NCI-H446 (cell line): Measurements from ENCODE around the gene ADH7.
A peak's percentile ranks its signal among the peaks of the same experiment; 100 is the strongest.

Source experiments
- DNase-seq, 2 experiments: peaks; one replicate each; lab custom pipeline; 2025; lab: John Stamatoyannopoulos, UW

The ADH7 gene

DNA sequence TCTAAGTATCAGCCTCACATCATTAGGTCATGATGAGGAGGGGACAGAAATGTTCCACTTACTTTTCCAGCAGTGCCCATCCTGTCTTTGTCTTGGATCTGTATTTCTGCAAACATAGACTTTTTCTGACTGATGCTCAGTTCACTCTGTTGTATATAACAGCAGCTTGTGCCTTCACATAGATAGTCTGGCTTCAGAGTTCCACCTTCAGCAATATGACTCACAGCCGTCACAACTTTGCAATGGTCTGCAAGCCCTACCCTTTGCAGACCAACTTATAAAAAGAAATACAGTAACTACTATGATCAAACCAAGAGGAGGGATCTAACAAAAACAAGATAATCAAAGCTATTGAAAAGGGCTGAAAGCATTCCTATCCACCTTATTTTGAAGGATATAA, at the start of gene ADH7:
Gene ADH7, minus strand, starts transcription at position 189 of the 400 bp plus-strand sequence. Its CDS starts 109 bp downstream, at position 80.
- DNase-seq, result no peak

DNA sequence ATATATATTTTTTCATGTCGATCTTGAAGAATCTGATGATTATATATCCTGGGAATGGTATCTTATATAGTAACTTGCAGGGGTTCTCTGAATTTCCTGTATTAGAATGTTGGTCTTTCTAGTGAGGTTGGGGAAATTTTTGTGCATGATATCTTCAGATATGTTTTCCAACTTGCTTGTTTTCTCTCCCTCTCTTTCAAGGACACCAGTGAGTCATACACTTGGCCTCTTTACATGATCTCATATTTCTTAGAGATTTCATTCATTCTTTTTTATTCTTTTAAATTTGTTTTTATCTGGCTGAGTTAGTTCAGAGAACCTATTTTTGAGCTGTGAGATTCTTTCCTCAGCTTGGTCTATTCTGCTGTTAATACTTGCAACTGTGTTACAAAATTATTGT, 48.5 kb upstream of the ADH7 start:
- no peak for DNase-seq

DNA sequence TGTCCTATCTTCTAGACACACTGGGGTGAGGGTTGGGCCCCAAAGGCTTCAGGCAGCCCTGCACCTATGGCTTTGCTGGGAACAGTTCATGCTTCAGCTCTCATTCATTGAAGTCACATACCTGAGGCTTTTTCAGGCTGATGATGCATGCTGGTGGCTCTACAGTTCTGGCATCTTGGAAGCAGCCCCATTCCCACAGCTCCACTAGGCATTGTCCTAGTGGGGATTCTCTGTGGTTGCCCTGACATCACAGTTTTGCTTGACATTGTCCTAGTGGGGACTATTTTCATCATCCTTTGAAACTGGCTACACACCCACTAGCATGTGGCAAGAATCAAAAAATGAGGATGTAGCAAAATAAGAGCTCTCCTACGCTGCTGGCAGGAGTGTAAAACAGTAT, 38.0 kb upstream of the ADH7 start:
- no peak for DNase-seq

DNA sequence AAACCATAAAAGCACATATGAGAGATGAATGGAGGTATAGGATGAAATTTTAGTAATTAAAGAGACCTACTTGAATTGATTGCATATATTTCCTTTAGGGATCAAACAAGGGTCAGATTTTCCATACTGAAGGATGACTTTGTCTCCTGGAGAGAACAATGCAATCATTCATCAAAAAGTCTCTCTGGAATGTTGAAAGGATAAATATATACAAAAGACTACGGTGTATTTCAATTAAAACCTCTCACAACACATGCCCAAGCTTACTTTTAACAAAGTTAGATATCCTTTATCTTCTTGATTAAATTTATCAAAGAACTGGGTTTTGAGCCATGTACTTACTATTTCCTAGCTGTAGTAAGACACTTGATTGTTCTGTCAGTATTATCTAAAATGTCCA, 36.8 kb upstream of the ADH7 start:
- DNase-seq, result no peak

DNA sequence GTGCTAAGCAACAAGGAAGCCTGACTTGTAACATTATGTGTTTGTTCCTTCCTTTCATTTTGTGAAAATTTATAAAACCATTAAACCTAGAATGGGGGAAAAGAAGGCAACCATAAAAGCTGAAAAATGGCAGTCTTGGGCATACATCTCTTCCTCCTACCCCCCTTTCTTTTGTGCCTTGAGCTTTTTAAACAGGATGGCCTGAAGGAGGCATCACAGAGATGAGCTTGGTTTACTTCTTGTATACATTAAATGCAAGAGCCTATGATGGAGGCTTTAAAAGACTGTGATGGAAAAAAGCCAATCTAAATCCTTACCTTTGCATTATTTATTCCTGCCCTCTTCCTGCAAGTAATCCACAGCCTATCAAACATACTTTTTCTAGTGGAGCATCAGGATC, 36.2 kb upstream of the ADH7 start:
- no peak for DNase-seq

DNA sequence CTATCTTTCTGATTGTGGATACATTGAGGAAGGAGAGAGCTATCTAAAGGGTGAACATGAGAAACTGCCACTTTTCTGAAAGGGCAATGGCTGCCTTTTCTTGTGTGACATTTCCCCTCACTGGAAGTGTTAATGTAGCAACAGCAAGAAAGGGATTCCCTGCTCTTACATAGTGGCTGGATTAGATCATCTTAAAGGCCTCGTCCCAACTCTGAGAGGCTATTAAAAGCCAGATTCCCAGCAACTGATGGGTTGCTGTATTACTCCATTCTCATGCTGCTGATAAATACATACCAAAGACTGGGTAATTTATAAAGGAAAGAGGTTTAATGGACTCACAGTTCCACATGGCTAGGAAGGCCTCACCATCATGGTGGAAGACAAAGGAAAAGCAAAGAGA, 33.7 kb upstream of the ADH7 start:
- no peak for DNase-seq

DNA sequence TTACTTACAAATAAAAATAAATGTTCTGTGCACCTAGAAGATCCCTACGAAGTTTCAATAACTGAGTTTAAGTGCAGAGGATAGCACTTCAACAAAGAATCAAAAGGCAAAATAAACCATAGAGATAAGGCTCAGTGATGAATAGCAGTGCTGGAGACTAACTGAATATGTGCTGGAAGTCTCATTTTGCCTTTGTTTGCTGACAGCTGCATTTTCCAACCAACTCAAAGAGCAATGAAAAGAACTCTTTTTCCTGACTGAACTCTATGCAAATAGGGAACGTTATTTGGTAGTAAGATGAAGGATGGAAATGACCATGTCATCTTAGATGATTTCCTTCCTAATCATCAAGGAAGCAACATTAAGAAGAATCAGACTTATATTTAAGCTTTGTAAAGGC, 32.7 kb upstream of the ADH7 start:
- no peak for DNase-seq

DNA sequence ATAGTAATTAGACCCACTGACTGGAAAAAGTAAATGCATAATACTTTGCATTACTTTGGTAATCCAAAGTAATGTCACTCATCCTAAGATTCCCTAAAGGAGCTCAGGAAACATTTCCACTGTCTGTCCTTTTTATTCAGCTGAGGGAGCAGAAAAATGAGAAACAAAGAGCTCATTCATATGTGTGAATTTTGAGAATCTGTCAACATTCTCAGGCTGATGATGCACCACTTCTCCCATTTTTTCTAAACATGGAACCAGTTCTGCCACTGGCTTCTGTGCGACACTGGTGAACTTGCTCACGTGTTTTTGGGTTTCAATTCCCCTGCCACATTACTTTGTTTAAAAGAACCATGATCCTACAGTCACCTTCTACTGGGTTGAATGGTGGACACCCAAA, 28.4 kb upstream of the ADH7 start:
- no peak for DNase-seq

DNA sequence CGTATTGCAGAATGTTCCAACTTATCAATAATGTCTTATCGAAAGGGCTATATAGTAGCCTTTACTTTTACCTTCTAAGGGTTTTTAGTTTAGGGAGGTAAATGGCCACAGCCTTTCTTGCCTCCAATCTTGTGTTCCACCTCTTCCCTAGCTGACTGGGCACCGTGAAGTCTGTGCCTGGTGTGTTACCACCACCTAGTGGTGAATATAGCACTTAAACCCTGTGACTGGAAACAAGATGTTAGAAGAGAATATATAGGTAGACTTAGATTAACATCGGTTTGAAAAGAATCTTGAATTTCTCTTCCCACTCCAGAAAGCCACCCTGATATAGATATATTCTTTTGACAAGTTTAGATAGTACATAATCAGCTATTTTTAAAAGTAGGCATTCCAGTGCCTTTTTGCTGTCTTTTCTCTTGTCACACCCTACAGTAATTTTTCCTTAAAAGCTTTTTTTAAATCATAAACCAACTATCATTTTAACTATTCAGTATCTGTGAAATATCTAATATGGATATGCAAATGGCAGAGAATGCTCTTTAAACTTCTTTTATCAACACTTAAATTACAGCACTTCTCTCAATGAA, 27.8 kb upstream of the ADH7 start:
- peak; percentile 7 to 66 for DNase-seq

DNA sequence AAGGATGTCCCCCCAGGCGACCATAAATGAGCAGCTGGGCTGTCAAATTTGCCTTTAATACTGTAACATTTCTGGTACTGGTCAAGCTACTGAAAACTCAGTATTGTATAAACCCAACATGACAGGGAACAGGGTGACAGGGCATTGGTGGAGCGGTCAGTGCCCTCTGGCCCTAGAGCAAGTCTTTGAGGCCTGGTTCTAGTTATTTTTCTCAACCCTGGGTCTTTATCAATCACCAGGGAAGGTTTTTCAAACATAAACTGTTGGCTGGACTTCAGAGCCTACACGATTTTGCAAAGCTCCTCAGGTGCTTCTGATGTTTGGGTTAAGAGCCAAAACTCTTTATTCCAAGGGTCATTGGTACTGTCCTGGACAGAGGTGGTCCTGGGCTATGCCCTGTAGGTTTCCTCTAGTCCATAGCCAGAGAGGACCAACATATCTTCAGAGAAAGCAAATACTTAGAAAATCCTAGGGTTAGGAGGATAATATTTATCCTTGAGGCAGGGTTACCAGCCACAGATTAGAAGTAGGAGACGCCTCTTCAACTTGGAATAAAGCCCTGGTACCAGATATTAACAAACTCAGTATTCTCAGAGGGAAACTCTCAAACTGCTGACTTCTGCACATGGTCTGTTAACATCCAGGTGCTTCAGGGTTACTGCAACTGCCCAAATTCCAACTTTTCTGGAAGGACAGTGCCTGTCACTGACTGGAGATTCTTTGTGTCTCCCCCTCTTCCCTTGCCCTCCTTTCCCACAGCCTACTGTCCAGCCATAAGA, 26.7 kb upstream of the ADH7 start:
- DNase-seq, result no peak

DNA sequence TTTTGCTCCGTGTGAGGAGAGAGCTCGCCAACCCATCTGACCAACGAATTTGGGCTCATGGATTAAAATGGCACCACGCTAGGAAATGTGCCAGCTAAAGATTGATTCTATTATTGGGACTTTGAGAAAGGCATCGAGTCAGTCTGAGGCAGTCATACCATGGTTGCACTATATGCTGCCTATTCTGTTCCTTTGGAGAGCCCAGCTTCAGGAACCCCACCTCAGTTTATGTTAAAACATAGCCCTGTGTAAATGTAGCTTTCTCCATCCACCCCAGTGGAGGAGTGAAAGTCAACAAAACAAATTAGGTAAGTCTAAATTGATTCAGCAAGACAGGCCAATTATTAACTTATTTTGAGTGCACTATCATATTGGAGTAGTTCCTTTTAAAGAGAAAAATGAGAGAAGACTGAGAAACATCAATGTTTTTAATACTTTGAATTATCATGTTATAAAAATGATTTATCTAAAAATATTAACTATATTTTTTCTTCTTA, 24.5 kb upstream of the ADH7 start:
- DNase-seq, result no peak

DNA sequence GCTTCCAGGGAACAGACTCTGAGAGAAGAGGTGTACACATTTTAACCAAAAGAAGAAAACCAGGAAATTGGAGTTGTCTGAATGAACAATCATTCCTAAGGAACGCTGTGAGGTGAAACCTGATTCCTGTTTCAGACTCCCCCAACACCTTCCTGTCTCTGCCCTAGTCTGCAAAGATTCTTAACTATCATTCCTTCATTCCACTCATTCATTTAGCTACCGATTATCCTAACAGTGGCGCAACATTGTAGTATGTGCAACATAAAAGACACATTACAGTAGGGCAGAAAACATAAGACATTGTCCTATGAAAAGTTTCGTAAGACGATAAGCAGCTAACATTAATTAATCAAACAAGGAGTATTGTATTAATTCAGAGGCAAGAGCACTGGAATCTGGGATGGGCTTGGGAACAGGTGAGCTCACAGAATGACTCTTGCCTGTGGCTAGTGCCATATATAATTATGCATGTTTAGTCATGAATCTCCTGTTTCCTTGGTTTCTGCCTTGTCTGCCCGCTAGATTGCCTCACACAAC, 23.8 kb upstream of the ADH7 start:
- DNase-seq, result no peak

DNA sequence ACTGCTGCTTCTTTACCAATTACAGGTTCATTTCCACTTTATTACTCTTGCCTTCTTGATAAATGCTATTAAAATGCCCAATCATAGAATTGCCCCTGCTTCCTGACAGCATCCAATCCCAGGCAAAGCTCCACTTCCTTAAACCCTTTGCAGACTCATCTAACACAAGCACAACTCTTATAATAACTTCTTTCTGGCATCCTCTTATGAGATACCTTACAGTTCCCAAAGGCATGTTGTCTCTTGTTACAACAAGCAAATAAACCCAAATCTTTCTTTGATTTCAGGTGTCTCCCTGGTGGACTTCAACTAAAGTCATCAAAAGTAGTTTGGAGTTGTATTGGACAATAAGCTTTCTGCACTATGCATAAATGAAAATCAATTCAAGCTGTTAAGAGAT, 22.5 kb upstream of the ADH7 start:
- DNase-seq, result no peak

DNA sequence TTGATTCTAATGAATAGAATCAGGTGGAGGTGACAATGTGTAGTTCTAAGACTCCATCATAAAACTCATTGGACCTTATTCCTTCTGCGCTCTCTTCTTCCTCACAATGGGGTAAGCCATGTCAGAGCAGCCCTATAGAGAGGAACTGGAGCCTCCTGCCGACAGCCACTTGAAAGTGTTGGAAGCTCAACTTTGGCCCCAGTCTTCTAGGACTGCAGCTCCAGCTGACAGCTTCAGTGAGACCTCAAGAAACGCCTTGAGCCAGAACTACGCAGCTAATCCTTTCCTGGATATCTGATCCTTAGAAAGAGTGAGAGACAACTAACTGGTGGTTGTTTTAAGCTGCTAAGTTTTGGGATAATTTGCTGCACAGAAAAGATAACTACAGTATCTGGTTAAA, 22.1 kb upstream of the ADH7 start:
- no peak for DNase-seq

DNA sequence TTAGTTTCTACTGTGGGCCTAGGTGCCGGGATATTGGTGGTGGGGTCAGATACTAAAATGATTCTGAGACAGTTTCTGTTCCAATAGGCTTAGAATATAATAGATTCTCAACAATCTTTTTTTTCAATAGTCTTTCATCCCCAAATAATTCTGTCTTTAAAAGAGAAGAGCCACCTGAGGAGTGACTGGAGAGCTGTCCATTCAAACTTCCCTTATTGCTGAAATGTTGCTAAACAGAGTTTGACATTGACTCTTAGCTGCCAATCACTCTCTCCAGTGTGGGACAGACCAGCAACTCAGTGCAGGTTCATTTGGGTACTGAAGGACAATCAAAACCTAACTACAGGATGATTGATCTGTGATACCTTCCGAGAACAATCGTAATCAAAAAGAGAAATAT, 12.4 kb upstream of the ADH7 start:
- no peak for DNase-seq

DNA sequence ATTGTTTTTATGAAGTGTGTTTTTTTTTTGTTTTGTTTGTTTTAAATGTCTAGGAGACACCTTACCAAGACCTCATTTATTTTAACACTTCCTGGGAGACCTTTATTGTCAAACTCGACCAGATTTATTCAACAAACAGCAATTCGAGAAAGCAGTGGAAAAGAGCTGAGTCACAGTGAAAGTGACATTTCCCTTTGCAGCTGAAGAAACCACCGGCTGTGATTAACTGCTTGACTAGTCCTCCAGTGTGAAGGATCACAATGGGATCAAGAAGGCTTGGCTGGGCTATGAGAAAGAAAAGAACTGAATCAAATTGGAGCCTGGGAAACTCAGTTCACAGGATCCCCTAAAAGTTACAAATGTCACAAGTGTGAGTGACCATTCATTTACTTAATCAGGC, 11.9 kb upstream of the ADH7 start:
- no peak for DNase-seq

DNA sequence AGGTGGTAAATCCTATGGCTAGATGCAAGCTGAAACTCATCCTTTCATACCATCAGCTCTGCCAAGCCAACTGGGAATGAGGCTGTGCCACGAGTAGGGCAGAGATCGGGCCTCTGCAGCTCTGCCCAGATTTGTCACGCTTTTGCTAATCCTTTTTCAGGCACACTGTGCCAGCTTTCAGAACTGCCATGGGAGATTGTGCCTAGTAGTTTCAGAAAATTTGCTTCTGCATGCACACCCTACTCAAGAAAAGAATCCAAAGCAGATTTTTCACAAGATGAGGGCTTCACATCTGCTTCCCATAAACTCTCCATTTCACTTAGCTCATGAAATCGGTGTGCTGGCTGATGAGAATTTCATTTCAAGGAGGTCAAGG, 3.3 kb upstream of the ADH7 start:
- DNase-seq, result no peak

DNA sequence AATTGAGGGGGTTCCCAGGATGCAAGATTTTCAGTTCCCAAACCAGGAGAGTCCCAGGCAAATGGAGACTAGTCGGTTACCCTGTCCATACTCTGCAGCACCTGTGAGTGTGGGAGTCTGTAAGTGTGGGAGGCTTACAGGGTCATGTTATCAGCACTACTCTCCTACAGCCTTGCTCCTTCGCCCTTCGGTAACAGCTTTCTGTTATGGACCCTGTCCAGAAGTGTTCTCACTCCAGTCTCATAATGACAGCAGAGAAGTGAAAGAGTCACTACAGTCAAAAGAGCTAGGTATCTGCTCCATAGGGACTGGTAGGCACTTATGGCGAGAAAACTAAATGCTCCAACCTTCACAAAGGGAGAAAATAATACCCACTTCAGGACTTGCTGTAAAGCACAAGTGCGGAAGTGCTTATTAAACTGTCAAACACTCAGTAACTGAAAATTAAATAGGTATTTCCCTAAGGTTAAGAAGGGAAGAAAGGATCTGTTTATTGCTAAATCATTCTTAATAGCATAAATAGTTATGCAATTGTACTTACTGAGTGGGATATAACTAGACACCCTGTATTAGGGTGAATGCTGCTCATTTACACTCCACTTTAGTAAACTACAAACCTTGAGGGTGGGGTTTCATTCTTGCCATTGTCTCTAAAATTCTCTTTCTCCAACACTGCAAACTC, 2.7 kb upstream of the ADH7 start:
- DNase-seq, result no peak

DNA sequence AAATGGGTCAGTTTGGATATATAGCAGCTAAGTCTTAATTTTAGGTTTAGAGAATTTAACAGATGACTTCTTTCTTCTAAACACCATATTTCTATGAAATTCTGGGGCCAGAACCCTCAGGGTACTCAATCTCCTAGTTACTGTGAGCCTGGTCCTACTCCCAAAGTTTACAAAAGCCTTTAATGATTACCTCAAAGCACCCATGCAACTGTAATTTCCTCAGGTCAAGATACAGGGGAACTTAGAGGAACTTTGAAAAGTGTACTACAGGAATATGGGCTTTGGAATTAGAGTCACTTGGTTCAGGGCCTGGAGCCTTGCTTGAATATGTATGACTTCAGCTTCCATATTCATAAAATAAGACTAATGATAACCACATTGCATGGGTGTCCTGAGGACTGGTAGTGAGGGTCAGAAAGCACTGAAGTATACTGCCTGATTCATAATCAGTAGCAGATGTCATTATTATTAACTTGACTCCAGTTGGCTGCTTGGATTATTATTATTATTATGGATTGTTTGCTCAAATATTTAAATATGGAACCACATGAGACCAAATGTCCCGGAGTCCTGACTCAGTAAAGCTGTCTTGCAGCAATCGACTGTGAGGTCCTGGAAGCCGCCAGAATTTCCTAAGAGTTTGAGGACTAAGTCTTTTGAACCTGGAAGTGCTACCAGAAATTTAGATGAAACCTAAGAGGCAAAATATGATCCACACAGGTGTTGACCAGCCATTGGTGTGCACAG, 2.0 kb upstream of the ADH7 start:
- DNase-seq, result no peak

DNA sequence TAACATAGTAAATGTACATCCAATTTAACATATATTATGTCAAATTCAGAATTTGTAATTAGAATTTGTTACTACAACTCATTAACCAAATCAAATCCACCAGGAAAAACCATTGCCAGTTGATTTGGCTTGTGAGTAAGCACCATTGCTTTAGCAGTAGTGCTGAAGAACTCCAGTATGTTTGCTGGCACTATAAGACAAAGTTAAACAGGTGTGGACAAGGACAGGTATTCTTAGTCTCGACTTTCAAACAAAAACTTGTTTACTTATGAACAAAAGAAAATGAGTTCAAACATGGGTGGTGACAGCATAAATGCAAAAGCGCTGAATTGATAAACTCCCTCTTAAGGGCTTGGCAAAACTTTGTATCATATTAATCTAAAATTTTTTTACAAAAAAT, 1.3 kb upstream of the ADH7 start:
- DNase-seq, result no peak

DNA sequence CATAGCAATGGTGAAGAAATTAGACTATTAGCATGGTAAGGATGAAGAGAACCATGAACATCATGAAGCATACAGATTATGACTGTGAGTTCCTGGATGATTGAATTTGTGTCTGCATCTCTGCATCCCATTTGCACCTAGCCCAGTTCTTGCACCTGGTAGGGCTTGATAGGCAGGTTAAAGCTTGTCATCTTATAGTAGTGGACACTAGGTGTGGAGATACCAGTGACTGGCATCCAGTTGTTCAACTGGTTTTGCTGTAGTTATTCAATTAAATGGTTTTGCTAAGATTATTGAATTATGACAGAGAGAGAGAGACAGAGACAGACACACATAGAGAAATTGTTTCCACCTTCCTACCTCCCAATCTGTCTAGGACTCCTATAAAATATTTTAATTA, 5.0 kb downstream of the ADH7 start:
- DNase-seq, result no peak

DNA sequence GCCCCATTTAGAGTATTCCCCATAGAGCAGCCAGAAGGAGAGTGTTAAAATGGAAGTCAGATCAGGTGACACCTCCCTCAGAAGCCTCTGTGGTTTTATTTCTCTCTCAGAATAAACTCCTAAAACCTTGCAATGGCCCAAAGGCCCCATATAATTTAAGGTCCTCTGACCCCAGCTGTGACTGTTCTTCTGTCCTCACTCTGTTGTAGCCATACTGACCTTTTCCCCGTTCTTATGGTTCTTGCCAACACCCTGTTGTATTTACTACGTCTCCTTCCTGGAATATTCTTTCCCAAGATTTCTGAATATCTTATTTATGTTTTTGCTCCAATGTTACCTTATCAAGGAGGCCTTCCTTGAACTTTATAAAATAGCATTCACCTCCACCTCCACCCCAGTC, 18.0 kb downstream of the ADH7 start:
- DNase-seq, result no peak
